BLaER1 (cell line): ENCODE data around the gene RFTN1.
A peak's percentile ranks its signal among the peaks of the same experiment; 100 is the strongest.

ENCODE experiments used
- H3K27ac ChIP-seq: shearing (Covaris generic); formaldehyde crosslinking; 2 replicates; pipeline ENCODE4 v1.8.1; 2022
- H3K27me3 ChIP-seq: shearing (Covaris generic); formaldehyde crosslinking; 2 replicates; pipeline ENCODE4 v1.8.1; 2022
- H3K36me3 ChIP-seq: shearing (Covaris generic); formaldehyde crosslinking; 2 replicates; pipeline ENCODE4 v1.8.1; 2022
- H3K4me1 ChIP-seq: shearing (Covaris generic); formaldehyde crosslinking; 2 replicates; pipeline ENCODE4 v1.8.1; 2022
- H3K4me2 ChIP-seq: shearing (Covaris generic); formaldehyde crosslinking; 2 replicates; pipeline ENCODE4 v1.8.1; 2022
- H3K4me3 ChIP-seq: shearing (Covaris generic); formaldehyde crosslinking; 2 replicates; pipeline ENCODE4 v1.8.1; 2022
- H3K9ac ChIP-seq: shearing (Covaris generic); formaldehyde crosslinking; 2 replicates; pipeline ENCODE4 v1.8.1; 2022
- H3K9me3 ChIP-seq: shearing (Covaris generic); formaldehyde crosslinking; 2 replicates; pipeline ENCODE4 v1.8.1; 2022
- H4K20me1 ChIP-seq: shearing (Covaris generic); formaldehyde crosslinking; 2 replicates; pipeline ENCODE4 v1.8.1; 2022
- Cebpa-rat ChIP-seq: shearing (Covaris generic); IDR thresholded peaks from 2 replicates; pipeline ENCODE4 v1.8.1; 2022

Gene RFTN1

DNA sequence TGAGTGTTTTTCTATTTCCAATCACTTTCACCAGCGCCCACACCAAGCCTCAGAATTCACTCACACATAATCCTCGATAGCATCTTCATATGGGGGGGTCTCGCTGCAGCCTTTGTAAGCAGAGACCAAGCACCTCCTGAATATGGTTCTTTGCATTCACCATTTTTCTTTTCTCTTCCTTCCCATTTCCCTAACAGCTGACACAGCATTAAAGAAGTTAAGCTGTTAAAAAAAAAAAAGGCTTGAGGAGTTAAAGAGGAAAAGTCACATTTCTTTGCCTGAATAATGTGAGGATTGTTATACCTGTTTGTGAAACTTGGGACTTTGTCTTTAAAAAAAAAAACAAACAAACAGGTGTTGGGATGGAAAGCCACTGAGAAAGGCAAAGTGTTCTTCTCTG lies 41.6 kb downstream of the RFTN1 start:
- H3K4me2 ChIP-seq, result no peak overlapping the region
- peaks cover 33% of the 10 kb centered on the region for H3K4me1 ChIP-seq
- H3K9ac ChIP-seq, result no peak overlapping the region
- no peak overlapping the region for H3K4me3 ChIP-seq
- H3K27me3 ChIP-seq, result no peaks in the 10 kb centered on the region
- peaks cover 88% of the 10 kb centered on the region for H3K36me3 ChIP-seq
- H4K20me1 ChIP-seq, result peaks cover 21% of the 10 kb centered on the region; the same call in 1 of the 2 replicates
- TF ChIP-seq Cebpa-rat, result no peak
- H3K9me3 ChIP-seq, result peaks cover 57% of the 10 kb centered on the region
- H3K27ac ChIP-seq, result no peak overlapping the region

DNA sequence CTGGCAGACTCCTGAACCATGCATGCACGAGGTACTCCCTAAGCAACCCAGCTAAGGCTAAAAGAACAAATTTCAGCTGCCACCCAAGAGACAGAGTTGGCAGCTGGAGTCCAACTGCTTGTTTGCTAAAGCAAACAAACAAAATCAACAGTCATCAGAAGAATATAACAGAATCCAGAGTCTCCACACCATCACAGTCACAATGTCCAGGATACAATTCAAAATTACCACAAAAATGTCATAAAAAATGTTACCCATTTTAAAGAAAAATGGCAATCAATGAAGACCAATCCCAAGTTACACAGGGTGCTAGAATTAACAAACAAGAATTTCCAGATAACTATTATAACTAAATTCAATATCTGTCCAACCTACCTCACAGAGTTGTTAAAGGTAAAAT lies 42.9 kb downstream of the RFTN1 start:
- no peak overlapping the region for H3K9ac ChIP-seq
- H3K4me1 ChIP-seq, result peaks cover 33% of the 10 kb centered on the region
- H3K9me3 ChIP-seq, result peaks cover 55% of the 10 kb centered on the region
- no peak overlapping the region for H3K4me2 ChIP-seq
- H3K4me3 ChIP-seq, result no peak overlapping the region
- peaks cover 27% of the 10 kb centered on the region; the same call in 1 of the 2 replicates for H4K20me1 ChIP-seq
- H3K27ac ChIP-seq, result no peak overlapping the region
- H3K27me3 ChIP-seq, result no peaks in the 10 kb centered on the region
- TF ChIP-seq Cebpa-rat, result no peak
- peaks cover 88% of the 10 kb centered on the region for H3K36me3 ChIP-seq

DNA sequence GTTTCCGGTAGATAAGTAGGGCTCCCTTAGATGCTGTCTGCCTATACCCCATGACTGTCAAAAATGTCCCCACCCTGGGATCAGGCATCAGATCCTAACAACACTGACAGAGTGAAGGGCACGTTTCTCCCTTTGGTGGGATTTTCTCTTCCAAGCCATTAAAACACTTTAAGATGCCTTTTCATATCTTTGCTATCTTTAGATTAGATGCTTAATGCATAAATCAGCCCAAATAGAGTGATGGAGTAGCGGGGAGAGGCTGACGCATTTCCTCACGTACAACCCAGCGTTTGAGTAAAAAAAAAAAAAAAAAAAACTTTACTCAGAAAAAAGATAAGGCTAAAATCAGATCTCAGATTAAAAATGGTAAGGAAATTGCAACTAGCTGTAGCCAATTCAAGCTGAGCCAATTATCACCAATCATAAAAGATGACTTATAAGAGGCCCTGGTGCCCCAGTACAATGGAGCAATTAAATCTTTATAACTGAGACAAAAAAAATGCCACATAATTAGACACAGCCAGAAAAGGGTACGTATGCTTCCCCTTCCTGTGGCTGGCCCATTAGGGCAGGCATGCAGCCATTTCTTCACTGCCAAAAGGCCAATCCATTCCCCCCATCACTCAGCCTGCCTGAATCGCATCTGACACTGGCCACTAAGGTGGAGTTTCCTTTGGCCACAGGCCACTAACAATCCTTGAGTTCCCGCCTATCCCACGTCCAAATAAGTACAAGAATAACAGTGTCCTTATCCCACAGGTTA lies 45.0 kb downstream of the RFTN1 start:
- peak overlapping the region; percentile 66 for H3K4me2 ChIP-seq
- peaks cover 49% of the 10 kb centered on the region for H3K9me3 ChIP-seq
- H3K27ac ChIP-seq, result peak overlapping the region; percentile 45

DNA sequence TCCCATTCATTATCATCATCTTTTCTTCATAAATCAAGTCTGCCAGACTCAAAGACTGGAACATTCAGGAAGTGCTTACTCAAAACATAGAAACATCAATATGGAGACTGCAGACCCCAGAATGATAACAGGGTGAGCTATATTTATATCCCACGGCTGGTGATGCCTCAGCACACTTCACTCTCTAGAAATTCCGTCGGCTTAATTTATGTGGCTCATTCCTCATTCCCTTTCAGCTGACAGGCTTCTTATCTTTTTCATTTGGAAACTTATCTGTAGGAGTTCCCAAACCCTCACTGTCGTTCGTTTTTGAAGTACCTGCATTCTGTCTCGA lies 45.5 kb downstream of the RFTN1 start:
- peaks cover 80% of the 10 kb centered on the region for H3K36me3 ChIP-seq
- H3K4me3 ChIP-seq, result no peak overlapping the region
- H3K9me3 ChIP-seq, result peaks cover 43% of the 10 kb centered on the region
- TF ChIP-seq Cebpa-rat, result no peak
- H3K27me3 ChIP-seq, result no peaks in the 10 kb centered on the region
- H3K4me1 ChIP-seq, result peaks cover 44% of the 10 kb centered on the region
- peaks cover 25% of the 10 kb centered on the region; the same call in 1 of the 2 replicates for H4K20me1 ChIP-seq
- peak overlapping the region; percentile 7; the same call in 1 of the 2 replicates for H3K9ac ChIP-seq
- H3K27ac ChIP-seq, result peak overlapping the region; percentile 45
- peak overlapping the region; percentile 66 for H3K4me2 ChIP-seq

More for the DNA sequence above, 45.0 kb downstream of the RFTN1 start:
- no peak overlapping the region for H3K4me3 ChIP-seq
- no peaks in the 10 kb centered on the region for H3K27me3 ChIP-seq
- peaks cover 40% of the 10 kb centered on the region for H3K4me1 ChIP-seq
- TF ChIP-seq Cebpa-rat, result no peak
- H4K20me1 ChIP-seq, result peaks cover 25% of the 10 kb centered on the region; the same call in 1 of the 2 replicates
- H3K36me3 ChIP-seq, result peaks cover 86% of the 10 kb centered on the region
- H3K9ac ChIP-seq, result no peak overlapping the region; the same call in 1 of the 2 replicates

DNA sequence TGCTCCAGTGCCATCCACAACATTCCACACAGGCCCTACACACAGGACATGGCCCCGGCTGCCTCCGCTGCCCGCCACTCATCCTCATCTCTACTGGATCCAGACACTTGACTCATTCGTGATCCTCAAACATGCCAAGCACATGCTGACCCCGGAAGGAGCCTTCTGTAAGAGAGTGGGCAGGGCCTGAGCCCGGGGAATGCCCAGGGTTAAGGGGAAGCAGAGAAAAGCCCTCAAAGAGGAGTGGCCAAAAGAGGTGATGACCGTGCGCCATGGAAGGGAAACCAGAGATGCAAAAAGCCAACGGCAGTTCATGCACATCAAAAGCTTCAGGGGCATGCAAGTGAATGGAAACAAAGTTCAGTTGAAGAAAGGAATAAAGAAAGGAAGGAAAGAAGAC lies 46.1 kb downstream of the RFTN1 start:
- Histone ChIP-seq H3K9me3 (peaks cover 37% of the 10 kb centered on the region), H3K4me3 (no peak overlapping the region), H3K36me3 (peaks cover 74% of the 10 kb centered on the region), H3K27ac (peak overlapping the region; percentile 45), H3K4me1 (peaks cover 50% of the 10 kb centered on the region), H3K4me2 (peak overlapping the region; percentile 66), H3K9ac (peak overlapping the region; percentile 7; the same call in 1 of the 2 replicates), H3K27me3 (no peaks in the 10 kb centered on the region), H4K20me1 (peaks cover 28% of the 10 kb centered on the region)
- no peak for TF ChIP-seq Cebpa-rat

DNA sequence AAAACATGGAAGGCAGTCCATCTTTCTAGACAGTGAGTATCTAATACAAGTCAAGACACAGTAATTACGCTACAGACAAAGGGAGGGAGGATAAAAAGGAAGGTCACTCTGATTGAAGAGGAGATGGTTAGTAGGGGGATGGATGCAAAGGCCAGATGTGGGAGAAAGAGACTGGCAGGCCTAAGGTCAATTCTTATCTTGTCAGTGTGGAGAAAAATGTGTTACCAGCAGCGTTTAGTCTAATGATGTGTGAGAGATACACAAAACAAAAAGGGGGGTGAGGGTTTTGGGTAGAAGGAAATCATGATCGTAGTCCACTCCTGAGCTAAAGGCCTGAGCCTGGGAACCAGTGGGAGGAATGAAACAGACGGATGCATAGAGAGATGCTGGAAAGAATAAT lies 46.7 kb downstream of the RFTN1 start:
- H3K9ac ChIP-seq, result no peak overlapping the region
- peaks cover 33% of the 10 kb centered on the region for H4K20me1 ChIP-seq
- TF ChIP-seq Cebpa-rat, result no peak
- H3K27ac ChIP-seq, result no peak overlapping the region
- H3K27me3 ChIP-seq, result no peaks in the 10 kb centered on the region
- H3K4me3 ChIP-seq, result no peak overlapping the region
- peaks cover 51% of the 10 kb centered on the region for H3K4me1 ChIP-seq
- H3K4me2 ChIP-seq, result no peak overlapping the region
- peaks cover 72% of the 10 kb centered on the region for H3K36me3 ChIP-seq
- peaks cover 32% of the 10 kb centered on the region for H3K9me3 ChIP-seq

DNA sequence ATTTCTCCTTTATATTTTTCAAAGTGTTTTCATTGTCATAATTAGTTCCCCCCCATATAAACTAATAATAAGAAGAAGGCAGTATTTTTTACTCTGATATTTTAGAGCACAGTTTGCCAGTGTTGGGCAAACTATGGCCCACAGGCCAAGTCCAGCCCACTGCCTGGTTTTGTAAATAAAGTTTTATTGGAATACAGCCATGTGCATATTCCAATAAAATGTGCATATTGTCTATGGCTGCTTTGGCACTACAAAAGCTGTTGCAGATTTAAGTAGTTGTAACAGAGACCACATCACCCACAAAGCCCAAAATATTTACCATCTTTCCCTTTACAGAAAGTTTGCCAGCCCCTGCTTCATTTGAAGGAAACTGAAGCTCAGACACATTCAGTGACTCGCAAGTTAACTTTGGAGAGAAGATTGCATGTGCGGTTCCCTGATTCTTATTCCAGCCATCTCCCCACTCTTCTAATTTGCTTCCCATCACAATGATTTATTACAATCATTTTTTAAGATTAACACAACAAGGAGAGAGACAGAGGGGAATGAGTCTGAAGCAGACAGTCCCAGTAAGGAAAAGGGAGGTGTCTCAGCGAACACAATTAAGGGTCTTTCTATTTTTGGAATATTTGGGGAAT lies 48.9 kb downstream of the RFTN1 start:
- Histone ChIP-seq H3K36me3 (peaks cover 56% of the 10 kb centered on the region), H3K4me1 (peaks cover 44% of the 10 kb centered on the region), H4K20me1 (peaks cover 48% of the 10 kb centered on the region), H3K4me2 (no peak overlapping the region), H3K27ac (no peak overlapping the region), H3K9me3 (peaks cover 10% of the 10 kb centered on the region), H3K4me3 (no peak overlapping the region), H3K9ac (no peak overlapping the region), H3K27me3 (no peaks in the 10 kb centered on the region)
- TF ChIP-seq Cebpa-rat, result no peak

DNA sequence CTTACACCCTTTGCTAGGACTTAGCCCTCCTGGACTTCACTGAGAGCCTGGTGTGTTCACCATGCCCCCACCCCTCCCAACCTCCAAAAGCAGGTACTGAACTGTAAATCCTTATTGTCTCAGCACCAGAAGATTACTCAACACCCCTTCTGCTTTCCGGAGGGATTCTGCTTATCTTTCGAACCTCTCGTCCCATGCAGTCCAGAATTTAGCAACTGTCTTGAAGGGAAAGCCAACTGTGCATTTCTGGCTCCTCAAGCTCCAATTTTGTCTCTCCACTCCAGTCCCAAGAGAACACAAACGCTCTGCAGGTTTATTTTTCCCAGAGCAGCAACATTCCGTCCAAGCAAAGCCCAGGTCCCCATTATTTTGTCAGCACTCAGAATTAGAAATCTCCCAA lies 49.6 kb downstream of the RFTN1 start:
- no peak overlapping the region for H3K4me3 ChIP-seq
- no peak overlapping the region for H3K4me2 ChIP-seq
- TF ChIP-seq Cebpa-rat, result no peak
- H3K4me1 ChIP-seq, result peaks cover 37% of the 10 kb centered on the region
- H3K9me3 ChIP-seq, result peaks cover 6% of the 10 kb centered on the region; the same call in 1 of the 2 replicates
- H4K20me1 ChIP-seq, result peaks cover 44% of the 10 kb centered on the region
- no peak overlapping the region for H3K9ac ChIP-seq
- H3K36me3 ChIP-seq, result peaks cover 51% of the 10 kb centered on the region
- H3K27me3 ChIP-seq, result no peaks in the 10 kb centered on the region
- no peak overlapping the region for H3K27ac ChIP-seq

DNA sequence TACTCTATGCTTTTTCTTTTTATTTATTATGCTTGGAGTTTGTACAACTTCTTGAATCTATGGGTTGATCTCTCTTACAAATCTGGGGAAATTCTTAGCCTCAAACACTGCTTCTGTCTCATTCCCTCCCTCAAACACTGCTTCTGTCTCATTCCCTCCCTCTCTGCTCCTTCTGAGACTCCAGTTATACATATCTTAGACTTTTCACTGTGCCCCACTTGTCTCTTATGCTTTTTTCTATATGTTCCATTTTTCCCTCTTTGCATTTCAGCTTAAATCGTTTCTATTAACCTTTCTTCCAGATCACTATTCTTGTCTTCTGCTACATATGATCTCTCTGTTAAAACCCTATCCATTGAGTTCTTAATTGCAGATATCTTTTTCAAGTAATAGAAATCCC lies 50.4 kb downstream of the RFTN1 start:
- Histone ChIP-seq H3K4me2 (peak overlapping the region; percentile 17), H3K4me1 (peaks cover 29% of the 10 kb centered on the region), H3K36me3 (peaks cover 59% of the 10 kb centered on the region), H4K20me1 (peaks cover 49% of the 10 kb centered on the region), H3K27me3 (no peaks in the 10 kb centered on the region), H3K27ac (no peak overlapping the region), H3K4me3 (no peak overlapping the region), H3K9ac (no peak overlapping the region), H3K9me3 (peaks cover 7% of the 10 kb centered on the region; the same call in 1 of the 2 replicates)
- TF ChIP-seq Cebpa-rat, result no peak

DNA sequence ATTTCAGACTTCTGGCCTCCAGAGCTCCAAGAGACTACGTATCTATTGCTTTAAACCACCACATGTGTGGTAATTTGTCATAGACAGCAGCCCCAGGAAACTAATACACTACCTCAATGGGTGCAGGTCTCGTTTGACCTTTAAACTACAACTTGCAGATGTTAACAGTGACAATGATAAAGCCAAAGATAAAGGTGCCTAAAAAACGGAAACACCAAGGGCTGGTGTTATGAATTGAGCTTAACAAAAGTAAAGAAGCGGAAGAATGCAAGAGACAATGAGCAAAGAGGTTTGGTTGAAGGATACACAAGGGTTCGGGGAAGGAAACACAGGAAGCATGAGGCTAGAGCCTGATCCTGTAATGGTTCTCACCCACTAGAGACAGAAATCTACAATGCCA lies 50.8 kb downstream of the RFTN1 start:
- no peak overlapping the region for H3K27ac ChIP-seq
- H3K9me3 ChIP-seq, result peaks cover 12% of the 10 kb centered on the region; the same call in 1 of the 2 replicates
- peak overlapping the region; percentile 17 for H3K4me2 ChIP-seq
- H3K27me3 ChIP-seq, result no peaks in the 10 kb centered on the region
- no peak overlapping the region for H3K9ac ChIP-seq
- H3K4me3 ChIP-seq, result no peak overlapping the region
- H3K36me3 ChIP-seq, result peaks cover 63% of the 10 kb centered on the region
- peaks cover 53% of the 10 kb centered on the region for H4K20me1 ChIP-seq
- H3K4me1 ChIP-seq, result peaks cover 25% of the 10 kb centered on the region
- TF ChIP-seq Cebpa-rat, result no peak
